Thyroid gland (tissue), 4 donors: ENCODE measurements around the gene SRD5A2.

Source experiments
- CTCF ChIP-seq, 6 experiments: fragments of 200-600 bp in 3 of 6; fragments of 450-650 bp in 3 of 6; sonication (generic) in 3 of 6; IDR thresholded peaks; one replicate each; pipeline ENCODE4 v1.5.1; 2016 to 2019; ENCODE audit warnings: antibody characterized with exemption in 6 of 6, mild to moderate bottlenecking in 2 of 6, inconsistent platforms in 1 of 6, moderate library complexity in 1 of 6
- POLR2A ChIP-seq, 2 donors: fragments of 450-650 bp; IDR thresholded peaks; one replicate each; pipeline ENCODE4 v1.6.1; 2017; ENCODE audit warnings: antibody characterized with exemption in 2 of 2, mild to moderate bottlenecking in 2 of 2, moderate library complexity in 1 of 2

DNA sequence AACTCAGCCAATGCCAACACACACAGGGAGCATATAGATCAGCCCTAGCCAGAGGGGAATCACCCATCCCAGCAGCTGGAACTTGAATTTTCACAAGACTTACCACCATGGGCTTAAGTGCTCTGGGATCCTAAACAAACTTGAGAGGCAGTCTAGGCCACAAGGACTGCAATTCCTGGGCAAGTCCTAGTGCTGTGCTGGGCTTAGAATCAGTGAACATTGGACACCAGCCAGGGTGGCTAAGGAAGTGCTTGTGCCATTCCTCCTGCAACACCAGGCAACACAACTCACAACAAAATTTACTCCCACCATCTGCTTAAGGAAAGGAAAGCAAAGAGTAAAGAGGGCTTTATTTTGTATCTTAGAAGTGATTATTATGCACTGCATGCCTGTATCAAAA lies 38.9 kb downstream of the SRD5A2 start:
- TF ChIP-seq CTCF (IDR thresholded peaks at IDR 0.05) = no peak
- TF ChIP-seq POLR2A (IDR thresholded peaks at IDR 0.05) = no peak
